Measurements from ENCODE around the gene RTTN.

The RTTN gene

DNA sequence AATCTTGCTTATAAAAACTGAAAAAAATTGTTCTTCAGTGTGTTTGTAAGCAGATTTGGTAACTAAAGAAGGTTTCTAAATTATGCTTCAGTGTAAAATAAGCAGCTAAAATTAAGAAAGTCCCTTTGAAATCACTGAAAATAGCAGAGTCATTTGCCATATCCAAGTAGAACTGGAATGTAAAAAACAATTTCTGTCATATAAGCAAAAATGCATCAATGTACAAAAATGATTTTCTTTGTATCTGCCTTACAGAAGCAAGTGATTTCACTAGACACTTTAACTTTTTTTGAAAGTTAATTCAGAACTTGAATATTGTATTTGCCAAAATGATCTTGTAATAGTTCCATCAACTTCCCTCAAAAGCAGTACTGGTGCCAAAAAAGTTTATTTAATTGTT, 136.1 kb downstream of the RTTN start:
- H3K9me3 Mint-ChIP-seq, result no peaks in the 10 kb centered on the region
- H3K36me3 Mint-ChIP-seq, result peaks cover 20% of the 10 kb centered on the region
- H3K4me3 Mint-ChIP-seq, result no peak overlapping the region
- no peak overlapping the region for H3K27ac Mint-ChIP-seq
- H3K27me3 Mint-ChIP-seq, result no peaks in the 10 kb centered on the region
- ATAC-seq (ENCODE audit: low read depth) (no peak), DNase-seq (ENCODE audit: low spot score in 2 of 2) (no peak)
- no peaks in the 10 kb centered on the region for H3K4me1 Mint-ChIP-seq

DNA sequence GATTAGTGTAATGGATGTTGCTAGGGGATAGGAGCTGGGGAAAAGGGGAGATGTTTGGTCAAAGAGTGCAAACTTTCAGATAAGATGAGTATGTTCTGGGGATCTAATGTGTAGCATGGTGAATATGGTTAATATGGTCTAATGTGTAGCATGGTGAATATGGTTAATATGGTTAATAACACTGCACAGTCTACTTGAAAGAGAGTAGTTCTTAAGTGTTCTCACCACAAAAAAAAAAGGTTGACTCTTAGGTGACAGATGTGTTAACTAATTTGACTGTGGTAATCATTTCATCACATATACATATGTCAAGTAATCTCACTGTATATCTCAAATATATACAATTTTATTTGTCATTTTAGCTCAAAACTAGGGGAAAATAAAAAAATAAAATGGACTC, 136.5 kb downstream of the RTTN start:
- H3K4me1 Mint-ChIP-seq, result no peaks in the 10 kb centered on the region
- ATAC-seq (ENCODE audit: low read depth), result no peak
- H3K27me3 Mint-ChIP-seq, result no peaks in the 10 kb centered on the region
- H3K27ac Mint-ChIP-seq, result no peak overlapping the region
- H3K9me3 Mint-ChIP-seq, result no peaks in the 10 kb centered on the region
- no peak overlapping the region for H3K4me3 Mint-ChIP-seq
- no peak for DNase-seq (ENCODE audit: low spot score in 2 of 2)
- H3K36me3 Mint-ChIP-seq, result peaks cover 21% of the 10 kb centered on the region

DNA sequence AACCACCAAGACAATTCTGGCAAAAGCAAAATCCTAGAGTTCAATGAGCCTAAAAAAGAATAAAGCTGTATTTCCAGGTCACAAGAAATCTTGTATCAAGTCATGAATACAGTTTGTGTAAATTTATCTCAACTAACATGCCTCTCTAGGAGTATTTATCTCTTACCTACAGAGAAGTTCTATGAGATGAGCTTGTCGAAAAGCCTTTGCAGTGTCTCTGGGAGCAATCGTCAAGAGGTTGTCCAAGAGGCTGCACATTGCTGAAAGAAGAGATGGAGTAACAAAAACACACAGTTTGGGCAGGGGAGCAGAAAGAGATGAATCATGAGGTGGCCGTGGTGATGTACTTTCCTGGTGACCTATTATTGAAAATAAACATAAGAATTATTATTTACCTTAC, 145.8 kb downstream of the RTTN start:
- Mint-ChIP-seq H3K4me3 (no peak overlapping the region), H3K4me1 (peaks cover 4% of the 10 kb centered on the region), H3K36me3 (peaks cover 34% of the 10 kb centered on the region), H3K27ac (no peak overlapping the region), H3K9me3 (no peaks in the 10 kb centered on the region), H3K27me3 (no peaks in the 10 kb centered on the region)
- DNase-seq (ENCODE audit: low spot score in 2 of 2) (no peak), ATAC-seq (ENCODE audit: low read depth) (no peak)

GRCh38 chr18:70058916-70059315, 146.6 kb downstream of the RTTN start:
- Mint-ChIP-seq H3K36me3 (peaks cover 33% of the 10 kb centered on the region), H3K4me1 (peaks cover 4% of the 10 kb centered on the region), H3K9me3 (no peaks in the 10 kb centered on the region), H3K4me3 (no peak overlapping the region), H3K27me3 (no peaks in the 10 kb centered on the region), H3K27ac (no peak overlapping the region)
- no peak for DNase-seq (ENCODE audit: low spot score in 2 of 2)
- peak; percentile 46 for ATAC-seq (ENCODE audit: low read depth)

DNA sequence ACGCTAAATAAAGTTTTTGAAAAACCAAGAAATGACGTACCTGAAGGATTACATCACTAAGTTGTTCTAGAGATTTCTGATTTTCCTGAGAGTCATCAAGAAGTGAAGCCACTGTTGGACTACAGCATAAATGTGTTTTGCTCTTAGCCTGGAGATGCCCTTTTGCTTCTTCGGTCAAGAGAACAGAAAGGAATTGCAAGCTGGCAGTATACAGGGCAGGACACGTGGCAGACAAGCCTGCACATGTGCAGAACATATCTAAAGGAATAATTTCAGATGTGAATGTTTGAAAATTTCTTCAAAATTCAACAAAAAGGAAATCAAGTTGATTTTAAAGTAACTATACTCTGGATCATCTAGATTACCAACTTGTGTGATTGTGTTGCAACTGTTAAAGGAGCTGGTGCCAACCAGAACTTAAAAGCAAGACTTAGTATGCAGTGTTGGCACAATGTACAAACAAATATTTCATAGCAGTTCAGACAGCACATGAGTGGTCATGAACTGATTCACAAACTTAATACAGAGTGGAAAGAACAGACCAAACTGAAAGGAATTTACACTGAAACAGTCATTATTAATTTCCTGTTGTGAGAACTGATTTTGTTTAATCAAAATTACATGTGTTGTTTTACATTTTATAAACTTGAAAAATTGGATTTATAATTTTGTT, 157.4 kb downstream of the RTTN start:
- H3K27ac Mint-ChIP-seq, result no peak overlapping the region
- H3K4me1 Mint-ChIP-seq, result no peaks in the 10 kb centered on the region

GRCh38 chr18:70046796-70047195, 158.7 kb downstream of the RTTN start:
- Mint-ChIP-seq H3K4me1 (no peaks in the 10 kb centered on the region), H3K27me3 (no peaks in the 10 kb centered on the region), H3K9me3 (no peaks in the 10 kb centered on the region)

More for the DNA sequence above, 157.4 kb downstream of the RTTN start:
- H3K27me3 Mint-ChIP-seq, result no peaks in the 10 kb centered on the region
- ATAC-seq (ENCODE audit: low read depth) (no peak), DNase-seq (ENCODE audit: low spot score in 2 of 2) (no peak)
- no peak overlapping the region for H3K4me3 Mint-ChIP-seq
- no peaks in the 10 kb centered on the region for H3K9me3 Mint-ChIP-seq
- H3K36me3 Mint-ChIP-seq, result peaks cover 19% of the 10 kb centered on the region

DNA sequence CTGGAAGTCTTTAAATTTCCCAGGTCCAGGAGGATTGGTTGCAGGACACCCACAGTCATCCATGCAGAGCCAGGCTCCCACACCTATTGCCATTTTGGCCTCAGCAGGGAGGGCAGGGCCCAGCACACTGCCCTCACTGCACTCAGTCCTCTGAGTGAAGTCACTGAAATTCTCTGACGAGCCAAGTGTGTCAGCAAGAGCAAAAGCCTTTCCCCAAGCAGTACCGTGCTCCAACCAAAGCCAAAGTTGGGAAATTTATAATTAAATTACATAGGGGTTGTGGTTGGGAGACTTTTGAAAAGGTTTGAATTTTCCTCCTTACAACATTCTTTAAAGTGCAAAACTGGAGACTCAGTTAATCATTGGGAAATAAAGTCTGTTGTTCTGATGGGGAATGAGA, 159.3 kb downstream of the RTTN start:
- DNase-seq (ENCODE audit: low spot score in 2 of 2) (no peak), ATAC-seq (ENCODE audit: low read depth) (no peak)
- H3K36me3 Mint-ChIP-seq, result peaks cover 26% of the 10 kb centered on the region
- H3K27me3 Mint-ChIP-seq, result no peaks in the 10 kb centered on the region
- no peak overlapping the region for H3K27ac Mint-ChIP-seq
- no peaks in the 10 kb centered on the region for H3K4me1 Mint-ChIP-seq
- H3K9me3 Mint-ChIP-seq, result no peaks in the 10 kb centered on the region
- no peak overlapping the region for H3K4me3 Mint-ChIP-seq

More at GRCh38 chr18:70046796-70047195, 158.7 kb downstream of the RTTN start:
- DNase-seq (ENCODE audit: low spot score in 2 of 2), result no peak
- Mint-ChIP-seq H3K27ac (no peak overlapping the region), H3K36me3 (peaks cover 26% of the 10 kb centered on the region), H3K4me3 (no peak overlapping the region)
- ATAC-seq (ENCODE audit: low read depth), result no peak

GRCh38 chr18:70044632-70045031, 160.9 kb downstream of the RTTN start:
- Mint-ChIP-seq H3K9me3 (no peaks in the 10 kb centered on the region), H3K4me3 (no peak overlapping the region), H3K27ac (no peak overlapping the region), H3K27me3 (no peaks in the 10 kb centered on the region), H3K4me1 (no peaks in the 10 kb centered on the region), H3K36me3 (peaks cover 23% of the 10 kb centered on the region)
- DNase-seq (ENCODE audit: low spot score in 2 of 2) (no peak), ATAC-seq (ENCODE audit: low read depth) (no peak)

DNA sequence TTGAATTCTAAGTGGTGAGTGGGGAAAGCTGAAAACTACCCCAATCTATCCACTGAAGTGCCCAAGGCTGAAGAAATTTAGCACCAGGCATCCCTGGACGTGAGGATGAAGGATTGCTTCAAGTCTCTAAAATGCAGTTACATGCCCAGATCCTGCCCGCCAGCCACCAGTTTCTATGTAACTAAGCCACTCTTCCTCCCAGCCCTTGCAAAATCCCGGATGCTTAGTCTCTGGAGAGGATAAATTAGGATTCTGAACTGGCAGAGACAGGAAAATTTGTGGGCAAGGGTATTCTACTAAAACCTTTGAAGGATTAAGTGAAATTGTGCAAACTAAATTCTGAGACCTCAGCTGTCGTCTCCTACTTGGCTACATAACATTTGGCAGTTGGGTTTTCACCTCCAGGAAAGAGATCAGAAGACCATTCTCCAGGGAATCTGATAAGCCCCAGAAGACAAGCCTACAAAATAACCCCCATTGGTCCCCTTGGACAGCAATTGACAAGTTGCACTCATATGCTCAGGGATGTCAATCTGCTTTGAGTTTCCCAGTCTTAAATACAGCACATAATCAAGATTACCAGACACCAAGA, 163.9 kb downstream of the RTTN start:
- H3K4me1 Mint-ChIP-seq, result peaks cover 8% of the 10 kb centered on the region
- DNase-seq (ENCODE audit: low spot score in 2 of 2) (no peak), ATAC-seq (ENCODE audit: low read depth) (no peak)
- no peak overlapping the region for H3K27ac Mint-ChIP-seq
- H3K9me3 Mint-ChIP-seq, result no peaks in the 10 kb centered on the region
- peaks cover 25% of the 10 kb centered on the region for H3K36me3 Mint-ChIP-seq
- no peak overlapping the region for H3K4me3 Mint-ChIP-seq
- no peaks in the 10 kb centered on the region for H3K27me3 Mint-ChIP-seq

GRCh38 chr18:70039186-70039585, 166.3 kb downstream of the RTTN start:
- no peaks in the 10 kb centered on the region for H3K9me3 Mint-ChIP-seq
- H3K4me3 Mint-ChIP-seq, result no peak overlapping the region
- peaks cover 27% of the 10 kb centered on the region for H3K36me3 Mint-ChIP-seq
- no peak overlapping the region for H3K27ac Mint-ChIP-seq
- H3K4me1 Mint-ChIP-seq, result peaks cover 12% of the 10 kb centered on the region
- no peak for DNase-seq (ENCODE audit: low spot score in 2 of 2)
- no peak for ATAC-seq (ENCODE audit: low read depth)
- no peaks in the 10 kb centered on the region for H3K27me3 Mint-ChIP-seq

- Mint-ChIP-seq H3K4me3 (no peak overlapping the region), H3K4me1 (peaks cover 12% of the 10 kb centered on the region), H3K36me3 (peaks cover 24% of the 10 kb centered on the region), H3K9me3 (no peaks in the 10 kb centered on the region), H3K27me3 (no peaks in the 10 kb centered on the region), H3K27ac (peak overlapping the region; percentile 72)
- no peak for ATAC-seq (ENCODE audit: low read depth)
- no peak for DNase-seq (ENCODE audit: low spot score in 2 of 2)
These were observed 167.9 kb downstream of the RTTN start for GRCh38 chr18:70037431-70038061.

- no peaks in the 10 kb centered on the region for H3K27me3 Mint-ChIP-seq
- H3K4me3 Mint-ChIP-seq, result peak overlapping the region; percentile 60
- peak overlapping the region; percentile 72 for H3K27ac Mint-ChIP-seq
- ATAC-seq (ENCODE audit: low read depth) (peak; percentile 96), DNase-seq (ENCODE audit: low spot score in 2 of 2) (peak; percentile 17 to 44)
- H3K9me3 Mint-ChIP-seq, result no peaks in the 10 kb centered on the region
- H3K36me3 Mint-ChIP-seq, result peaks cover 23% of the 10 kb centered on the region
- peaks cover 12% of the 10 kb centered on the region for H3K4me1 Mint-ChIP-seq
These were observed 168.6 kb downstream of the RTTN start for GRCh38 chr18:70036771-70037347.

- no peaks in the 10 kb centered on the region for H3K27me3 Mint-ChIP-seq
- H3K9me3 Mint-ChIP-seq, result no peaks in the 10 kb centered on the region
- H3K4me3 Mint-ChIP-seq, result no peak overlapping the region
- ATAC-seq (ENCODE audit: low read depth) (no peak), DNase-seq (ENCODE audit: low spot score in 2 of 2) (no peak)
- peaks cover 19% of the 10 kb centered on the region for H3K36me3 Mint-ChIP-seq
- peak overlapping the region; percentile 72 for H3K27ac Mint-ChIP-seq
- H3K4me1 Mint-ChIP-seq, result peaks cover 12% of the 10 kb centered on the region
These were observed 169.3 kb downstream of the RTTN start for GRCh38 chr18:70036168-70036567.

GRCh38 chr18:70031221-70031620, 174.3 kb downstream of the RTTN start:
- peaks cover 6% of the 10 kb centered on the region for H3K4me1 Mint-ChIP-seq
- peaks cover 21% of the 10 kb centered on the region for H3K36me3 Mint-ChIP-seq
- H3K9me3 Mint-ChIP-seq, result no peaks in the 10 kb centered on the region
- no peak overlapping the region for H3K27ac Mint-ChIP-seq
- H3K4me3 Mint-ChIP-seq, result no peak overlapping the region
- ATAC-seq (ENCODE audit: low read depth) (no peak), DNase-seq (ENCODE audit: low spot score in 2 of 2) (no peak)
- no peaks in the 10 kb centered on the region for H3K27me3 Mint-ChIP-seq

Measured in memory B cell (primary cell).